GM18526 (cell line): ENCODE results near the gene WASF2.
A peak's percentile ranks its signal among the peaks of the same experiment; 100 is the strongest.

Experiments
- POLR2A ChIP-seq: IDR thresholded peaks from 3 replicates; pipeline ENCODE4 v1.6.1; 2011; ENCODE audit not compliant: insufficient read length; ENCODE audit errors: extremely low read depth

The WASF2 gene

DNA sequence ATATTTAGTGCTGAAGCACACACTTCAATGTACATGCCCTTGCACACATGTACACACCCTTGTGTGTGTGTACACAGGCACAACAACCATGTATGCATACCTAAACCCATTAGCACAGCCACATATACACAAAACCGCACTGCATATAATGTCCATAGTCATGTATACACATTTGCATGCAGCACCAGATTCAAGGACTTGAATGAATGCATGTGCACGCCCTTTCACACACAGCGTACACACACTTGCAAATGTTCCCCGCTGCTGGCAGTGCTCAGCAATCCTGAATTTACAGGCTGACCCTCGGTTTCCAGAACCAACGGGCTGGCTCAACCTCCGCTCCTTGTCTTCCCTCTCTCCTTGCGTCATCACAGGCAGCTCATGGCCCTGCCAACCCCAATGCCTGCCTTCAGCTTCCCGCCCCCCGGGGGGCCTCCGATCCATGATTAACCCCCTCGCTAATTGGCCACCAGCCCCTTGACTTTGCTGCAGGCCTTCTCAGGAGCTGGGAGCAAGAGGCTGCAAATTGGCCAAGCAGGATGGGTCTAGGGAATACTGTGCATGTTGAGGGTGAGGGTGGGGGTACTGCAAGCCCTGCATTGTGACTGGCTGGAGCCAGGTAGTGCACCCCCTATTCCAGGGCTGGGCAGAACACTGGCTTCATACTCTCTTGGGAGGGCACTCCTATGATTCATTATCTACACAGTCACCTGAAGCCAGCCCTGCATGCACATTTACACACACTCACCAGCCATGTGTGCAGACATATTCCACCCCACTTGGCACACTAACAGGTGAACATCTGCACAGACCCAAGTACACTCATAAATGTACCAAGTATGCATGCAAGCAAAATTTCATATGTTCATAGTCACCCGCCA is 89.6 kb downstream of the WASF2 start:
- TF ChIP-seq POLR2A = no peak

GRCh38 chr1:27399251-27400025 is 90.5 kb downstream of the WASF2 start:
- no peak for TF ChIP-seq POLR2A

DNA sequence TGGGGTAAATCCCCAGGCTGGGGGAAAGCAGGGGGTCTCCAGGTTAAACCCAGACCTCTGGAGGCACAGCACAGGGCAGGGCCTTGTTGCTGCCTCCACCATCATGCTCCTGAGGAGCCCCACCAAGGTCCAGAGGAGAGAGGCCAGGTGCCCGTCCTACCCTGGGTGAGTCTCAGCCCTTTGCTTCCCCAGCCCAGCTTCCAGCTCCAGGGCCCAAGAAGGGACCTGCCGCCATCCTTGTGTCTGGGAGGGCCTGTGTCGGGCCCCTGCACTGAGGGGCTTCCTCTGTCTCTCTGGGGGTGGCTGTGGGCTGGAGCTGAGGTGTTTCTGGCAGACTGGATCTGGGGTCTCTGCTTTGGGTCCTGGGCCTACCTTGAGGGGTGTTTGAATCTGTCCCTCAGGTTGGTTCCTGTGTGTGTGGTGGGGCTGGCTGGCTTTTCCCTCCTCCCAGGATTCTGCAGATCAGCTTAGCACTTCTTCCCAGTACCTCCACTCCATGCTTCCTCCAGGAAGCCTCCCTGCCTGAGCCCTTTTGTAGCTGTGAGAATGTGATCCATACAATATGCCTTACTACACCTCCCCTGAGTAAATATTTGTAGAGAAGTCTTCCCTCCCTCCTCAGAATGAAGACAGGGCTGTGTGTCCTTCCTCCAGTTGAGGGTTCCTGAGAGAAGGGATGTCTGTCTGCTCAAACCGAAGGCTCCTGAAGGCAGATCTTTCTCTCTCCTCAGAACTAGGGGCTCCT is 91.4 kb downstream of the WASF2 start:
- TF ChIP-seq POLR2A = no peak

- no peak for TF ChIP-seq POLR2A
These were observed 92.2 kb downstream of the WASF2 start for GRCh38 chr1:27397749-27398148.

DNA sequence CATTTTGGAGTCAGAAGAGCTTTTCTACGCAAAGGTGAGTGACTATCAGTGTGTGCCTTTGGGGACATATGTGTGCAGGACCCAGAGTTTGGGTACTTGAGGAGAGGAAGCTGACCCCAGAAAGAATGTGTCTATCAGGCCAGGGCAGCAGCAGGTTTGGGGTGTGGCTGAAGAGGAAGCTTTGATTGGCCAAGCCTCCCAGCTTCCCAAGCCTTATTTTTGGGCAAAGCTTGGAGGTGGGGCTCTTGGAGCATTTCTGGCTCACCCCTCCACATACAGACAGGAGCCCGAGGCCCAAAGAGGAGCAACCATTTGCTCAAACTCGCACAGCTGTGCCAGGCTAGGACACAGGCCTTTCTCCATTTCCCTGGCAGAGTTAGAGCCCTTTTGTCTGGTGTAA is 92.9 kb downstream of the WASF2 start:
- TF ChIP-seq POLR2A = no peak

DNA sequence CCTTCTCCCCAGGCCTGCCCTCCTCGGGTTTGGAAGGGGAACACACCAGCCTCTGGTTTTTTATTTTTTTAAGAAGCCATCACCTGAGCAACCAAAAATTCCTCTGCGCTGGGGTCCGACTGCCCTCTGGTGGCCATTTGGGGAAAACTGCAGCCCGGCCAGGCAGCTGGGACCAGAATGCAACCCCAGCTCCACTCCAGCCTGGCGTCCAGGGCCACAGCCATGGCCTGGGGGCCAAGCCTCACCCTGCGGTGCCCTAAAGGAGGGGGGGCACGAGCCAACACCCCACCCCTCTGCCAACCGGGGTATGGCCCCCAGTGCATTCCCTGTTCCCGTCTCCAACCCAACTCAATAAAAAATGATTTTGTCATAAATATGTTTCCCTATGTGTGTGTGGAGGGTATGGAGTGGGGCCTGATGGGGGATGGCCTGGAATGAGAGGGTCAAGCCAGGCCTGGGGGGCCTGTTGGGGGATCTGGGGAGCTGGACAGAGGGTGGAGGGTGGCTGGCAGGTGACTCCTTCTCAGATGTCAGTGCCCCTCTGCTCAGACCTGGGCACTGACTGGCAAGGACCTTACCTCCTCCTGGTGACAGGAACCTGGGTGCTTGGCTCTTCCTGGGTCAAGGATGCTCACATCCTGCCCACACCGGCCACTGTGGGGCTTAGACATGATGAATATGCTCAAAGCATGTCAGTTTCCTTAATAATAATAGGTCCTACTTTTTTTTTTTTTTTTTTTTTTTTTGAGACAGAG is 94.3 kb downstream of the WASF2 start:
- TF ChIP-seq POLR2A = no peak

DNA sequence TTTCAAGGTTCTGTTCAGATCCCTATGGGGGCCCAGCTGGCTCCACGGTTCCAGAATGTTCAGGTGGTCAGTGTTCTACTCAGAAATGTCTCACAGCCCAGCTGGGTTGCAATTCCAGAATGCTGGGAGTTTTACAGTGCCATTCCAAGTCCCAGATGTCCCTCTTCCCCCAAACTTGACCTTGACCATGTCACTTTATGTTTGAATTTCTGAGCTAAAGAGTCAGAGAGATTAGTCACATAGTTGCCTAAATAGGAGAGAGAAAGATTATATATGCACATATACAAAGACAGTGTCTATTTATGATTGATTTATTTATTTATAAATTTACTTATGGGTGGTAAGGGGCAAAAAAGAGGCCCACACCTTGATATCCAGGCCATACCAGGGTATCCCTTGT is 95.0 kb downstream of the WASF2 start:
- no peak for TF ChIP-seq POLR2A

DNA sequence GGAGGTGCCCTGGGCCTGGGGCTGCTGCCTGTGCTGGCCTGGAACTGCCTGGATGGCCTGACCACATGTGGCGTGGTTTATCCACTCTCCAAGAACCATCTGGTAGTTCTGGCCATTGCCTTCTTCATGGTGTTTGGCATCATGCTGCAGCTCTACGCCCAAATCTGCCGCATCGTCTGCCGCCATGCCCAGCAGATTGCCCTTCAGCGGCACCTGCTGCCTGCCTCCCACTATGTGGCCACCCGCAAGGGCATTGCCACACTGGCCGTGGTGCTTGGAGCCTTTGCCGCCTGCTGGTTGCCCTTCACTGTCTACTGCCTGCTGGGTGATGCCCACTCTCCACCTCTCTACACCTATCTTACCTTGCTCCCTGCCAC is 95.7 kb downstream of the WASF2 start:
- TF ChIP-seq POLR2A = no peak

DNA sequence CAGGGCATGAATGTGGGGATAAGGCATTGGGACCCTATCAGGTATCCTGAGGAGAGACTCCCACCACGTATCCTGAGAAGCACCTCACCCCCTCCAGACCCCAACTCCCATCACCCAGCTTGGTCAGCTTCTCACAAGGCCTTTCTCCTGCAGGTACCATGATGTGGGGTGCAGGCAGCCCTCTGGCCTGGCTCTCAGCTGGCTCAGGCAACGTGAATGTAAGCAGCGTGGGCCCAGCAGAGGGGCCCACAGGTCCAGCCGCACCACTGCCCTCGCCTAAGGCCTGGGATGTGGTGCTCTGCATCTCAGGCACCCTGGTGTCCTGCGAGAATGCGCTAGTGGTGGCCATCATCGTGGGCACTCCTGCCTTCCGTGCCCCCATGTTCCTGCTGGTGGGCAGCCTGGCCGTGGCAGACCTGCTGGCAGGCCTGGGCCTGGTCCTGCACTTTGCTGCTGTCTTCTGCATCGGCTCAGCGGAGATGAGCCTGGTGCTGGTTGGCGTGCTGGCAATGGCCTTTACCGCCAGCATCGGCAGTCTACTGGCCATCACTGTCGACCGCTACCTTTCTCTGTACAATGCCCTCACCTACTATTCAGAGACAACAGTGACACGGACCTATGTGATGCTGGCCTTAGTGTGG is 96.2 kb downstream of the WASF2 start:
- no peak for TF ChIP-seq POLR2A

GRCh38 chr1:27392778-27393635 is 97.0 kb downstream of the WASF2 start:
- TF ChIP-seq POLR2A = no peak

DNA sequence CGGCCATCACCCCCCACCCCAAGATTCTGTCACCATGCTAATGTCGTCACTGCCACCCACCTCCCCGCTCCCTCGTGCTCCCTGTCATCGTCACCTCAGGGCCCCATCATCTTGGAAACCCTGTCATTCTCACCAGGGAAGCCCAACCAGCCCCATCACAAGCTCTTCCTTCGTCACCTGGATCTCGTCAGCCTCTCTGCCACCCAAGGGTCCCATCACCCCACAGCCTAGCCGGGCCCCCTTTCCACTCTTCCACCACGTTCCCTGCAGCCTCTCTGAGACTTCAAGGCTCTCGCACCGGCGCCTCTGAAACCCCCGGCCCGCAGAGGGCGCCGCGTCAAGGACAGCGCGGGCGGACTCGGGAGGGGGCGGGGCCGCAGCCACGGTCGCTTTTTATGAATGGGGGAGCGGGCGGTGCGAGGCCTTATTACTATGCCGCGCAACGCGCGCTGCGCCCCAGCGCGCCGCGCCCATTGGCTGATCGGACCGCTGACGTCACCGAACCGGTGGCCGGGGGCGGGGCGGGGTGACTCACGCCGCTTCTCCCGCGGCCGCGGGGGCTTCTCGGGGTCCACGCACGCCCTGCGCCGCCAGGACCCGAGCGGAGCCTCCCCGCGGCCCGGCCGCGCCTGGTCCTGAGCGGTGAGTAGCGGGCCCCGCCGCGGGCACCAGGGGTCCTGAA is 97.7 kb downstream of the WASF2 start, which contains the start of gene GPR3:
Gene GPR3, plus strand, starts transcription at position 527 of the 682 bp plus-strand sequence. CDS start 1,177 bp downstream, outside the sequence.
- TF ChIP-seq POLR2A = peak; percentile 33

GRCh38 chr1:27391511-27392095 is 98.4 kb downstream of the WASF2 start:
- TF ChIP-seq POLR2A = no peak

- no peak for TF ChIP-seq POLR2A
These were observed 101.5 kb downstream of the WASF2 start for GRCh38 chr1:27388337-27389005.
